Activated T-helper 1 cell treated with anti-CD3 and anti-CD28 coated beads, Interleukin-12 subunit alpha, Interleukin-12 subunit beta, Interleukin-2, Interleukin-4 antibody, amounts not matched to agents 30 ng/mL and 10 ng/mL and 1 ng/mL, durations not matched to agents 14 hours and 24 hours and 36 hours (primary cell): Measurements from ENCODE around the gene AAR2. TPM values are rescaled to one million over a fixed set of nuclear protein-coding genes. Genes with fewer than 3 reads are reported as not detected.

Experiments used
- DNase-seq: peaks from one replicate; pipeline ENCODE4 v3.0.0; 2021; ENCODE audit warnings: low spot score
- H3K27ac Mint-ChIP-seq: one replicate; pipeline ENCODE4 v1.8.0; 2021; ENCODE audit warnings: mild to moderate bottlenecking, mixed read lengths
- H3K27me3 Mint-ChIP-seq: one replicate; pipeline ENCODE4 v1.8.0; 2022; ENCODE audit warnings: mild to moderate bottlenecking, moderate library complexity, mixed read lengths; ENCODE audit not compliant: insufficient read depth
- H3K36me3 Mint-ChIP-seq: one replicate; pipeline ENCODE4 v1.8.0; 2021; ENCODE audit warnings: low read depth, mixed read lengths
- H3K4me1 Mint-ChIP-seq: one replicate; pipeline ENCODE4 v1.8.0; 2021; ENCODE audit warnings: low read depth, mixed read lengths
- H3K4me3 Mint-ChIP-seq: one replicate; pipeline ENCODE4 v1.8.0; 2021; ENCODE audit warnings: mild to moderate bottlenecking, moderate library complexity, mixed read lengths
- H3K9me3 Mint-ChIP-seq: one replicate; pipeline ENCODE4 v1.8.0; 2021; ENCODE audit warnings: mixed read lengths
- intact Hi-C: fragments of 100-400 bp; cut with micrococcal nuclease; formaldehyde crosslinking; loops from one replicate; pipeline ENCODE4 v1.15.1; 2024
- total RNA-seq: library from RNA; stranded (reverse); gene quantifications from 2 replicates; pipeline ENCODE4 v1.2.3, GENCODE V29; 2022

Gene AAR2
- total RNA-seq, 1 donor from 2014 or later, result 36.7 TPM

GRCh38 chr20:36253036-36253435, 16.8 kb downstream of the AAR2 start:
- Mint-ChIP-seq H3K4me1 (peaks cover 9% of the 10 kb centered on the region), H3K4me3 (no peak overlapping the region), H3K9me3 (no peaks in the 10 kb centered on the region), H3K27me3 (no peaks in the 10 kb centered on the region), H3K36me3 (peaks cover 23% of the 10 kb centered on the region), H3K27ac (no peak overlapping the region)
- intact Hi-C loops, result no loop called here
- no peak for DNase-seq

GRCh38 chr20:36254076-36254475, 17.8 kb downstream of the AAR2 start:
- H3K36me3 Mint-ChIP-seq, result peaks cover 17% of the 10 kb centered on the region
- H3K9me3 Mint-ChIP-seq, result no peaks in the 10 kb centered on the region
- H3K27me3 Mint-ChIP-seq, result no peaks in the 10 kb centered on the region
- H3K4me3 Mint-ChIP-seq, result no peak overlapping the region
- no peak for DNase-seq
- no peak overlapping the region for H3K27ac Mint-ChIP-seq
- intact Hi-C loops, result no loop called here
- H3K4me1 Mint-ChIP-seq, result peaks cover 9% of the 10 kb centered on the region

- Mint-ChIP-seq H3K27me3 (no peaks in the 10 kb centered on the region), H3K4me3 (no peak overlapping the region), H3K4me1 (peaks cover 4% of the 10 kb centered on the region), H3K9me3 (no peaks in the 10 kb centered on the region), H3K36me3 (peaks cover 14% of the 10 kb centered on the region), H3K27ac (no peak overlapping the region)
- intact Hi-C loops, result no loop called here
- no peak for DNase-seq
These were observed 19.2 kb downstream of the AAR2 start for GRCh38 chr20:36255445-36255844.

- Mint-ChIP-seq H3K27me3 (peaks cover 2% of the 10 kb centered on the region), H3K27ac (no peak overlapping the region), H3K36me3 (peaks cover 11% of the 10 kb centered on the region), H3K4me1 (no peaks in the 10 kb centered on the region), H3K9me3 (no peaks in the 10 kb centered on the region), H3K4me3 (no peak overlapping the region)
- DNase-seq, result no peak
- intact Hi-C loops, result no loop called here
These were observed 23.1 kb downstream of the AAR2 start for GRCh38 chr20:36259177-36260061.

GRCh38 chr20:36260316-36260715, 24.0 kb downstream of the AAR2 start:
- DNase-seq, result no peak
- no peak overlapping the region for H3K27ac Mint-ChIP-seq
- H3K4me1 Mint-ChIP-seq, result no peaks in the 10 kb centered on the region
- H3K27me3 Mint-ChIP-seq, result peaks cover 2% of the 10 kb centered on the region
- peaks cover 11% of the 10 kb centered on the region for H3K36me3 Mint-ChIP-seq
- intact Hi-C loops, result no loop called here
- no peaks in the 10 kb centered on the region for H3K9me3 Mint-ChIP-seq
- no peak overlapping the region for H3K4me3 Mint-ChIP-seq

DNA sequence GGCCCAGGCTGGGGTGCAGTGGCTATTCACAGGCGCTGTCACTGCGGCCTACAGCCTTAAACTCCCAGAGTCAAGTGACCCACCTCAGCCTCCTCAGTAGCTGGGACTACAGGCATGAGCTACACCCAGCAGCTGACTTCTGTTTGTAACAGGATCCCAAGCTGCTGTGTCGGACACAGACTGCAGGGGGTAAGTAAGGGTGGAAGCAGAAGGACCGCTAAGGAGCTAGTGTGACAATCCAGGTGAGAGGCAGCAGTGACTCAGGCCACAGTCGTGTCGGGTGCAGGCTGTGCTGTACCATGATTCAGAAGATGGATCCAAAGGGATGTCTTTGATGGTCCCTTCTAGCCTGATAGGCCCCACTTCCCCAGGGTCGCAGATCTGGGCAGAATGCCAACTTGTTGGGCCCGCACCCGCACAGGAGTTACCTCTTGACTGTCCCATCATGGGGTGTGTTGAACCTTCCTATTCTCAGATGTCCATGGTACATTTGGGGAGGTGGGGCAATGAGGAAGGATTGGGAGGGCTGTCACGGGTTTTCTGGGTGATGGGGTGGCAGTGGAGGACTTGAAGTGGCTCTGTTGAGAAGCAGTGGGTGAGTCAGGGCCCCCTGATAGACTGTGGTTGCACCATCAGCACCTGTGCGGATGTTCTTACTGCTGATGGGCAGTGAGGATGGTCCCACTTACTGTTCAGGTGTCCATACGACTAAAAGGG, 25.3 kb downstream of the AAR2 start:
- no peaks in the 10 kb centered on the region for H3K9me3 Mint-ChIP-seq
- peaks cover 3% of the 10 kb centered on the region for H3K36me3 Mint-ChIP-seq
- DNase-seq, result no peak
- no peaks in the 10 kb centered on the region for H3K4me1 Mint-ChIP-seq
- H3K4me3 Mint-ChIP-seq, result no peak overlapping the region
- H3K27me3 Mint-ChIP-seq, result peaks cover 2% of the 10 kb centered on the region
- H3K27ac Mint-ChIP-seq, result no peak overlapping the region
- intact Hi-C loops, result no loop called here

- Mint-ChIP-seq H3K36me3 (no peaks in the 10 kb centered on the region), H3K9me3 (no peaks in the 10 kb centered on the region), H3K4me1 (no peaks in the 10 kb centered on the region), H3K27me3 (peaks cover 2% of the 10 kb centered on the region), H3K4me3 (no peak overlapping the region), H3K27ac (no peak overlapping the region)
- no peak for DNase-seq
- intact Hi-C loops, result no loop called here
These were observed 26.2 kb downstream of the AAR2 start for GRCh38 chr20:36262440-36262839.

DNA sequence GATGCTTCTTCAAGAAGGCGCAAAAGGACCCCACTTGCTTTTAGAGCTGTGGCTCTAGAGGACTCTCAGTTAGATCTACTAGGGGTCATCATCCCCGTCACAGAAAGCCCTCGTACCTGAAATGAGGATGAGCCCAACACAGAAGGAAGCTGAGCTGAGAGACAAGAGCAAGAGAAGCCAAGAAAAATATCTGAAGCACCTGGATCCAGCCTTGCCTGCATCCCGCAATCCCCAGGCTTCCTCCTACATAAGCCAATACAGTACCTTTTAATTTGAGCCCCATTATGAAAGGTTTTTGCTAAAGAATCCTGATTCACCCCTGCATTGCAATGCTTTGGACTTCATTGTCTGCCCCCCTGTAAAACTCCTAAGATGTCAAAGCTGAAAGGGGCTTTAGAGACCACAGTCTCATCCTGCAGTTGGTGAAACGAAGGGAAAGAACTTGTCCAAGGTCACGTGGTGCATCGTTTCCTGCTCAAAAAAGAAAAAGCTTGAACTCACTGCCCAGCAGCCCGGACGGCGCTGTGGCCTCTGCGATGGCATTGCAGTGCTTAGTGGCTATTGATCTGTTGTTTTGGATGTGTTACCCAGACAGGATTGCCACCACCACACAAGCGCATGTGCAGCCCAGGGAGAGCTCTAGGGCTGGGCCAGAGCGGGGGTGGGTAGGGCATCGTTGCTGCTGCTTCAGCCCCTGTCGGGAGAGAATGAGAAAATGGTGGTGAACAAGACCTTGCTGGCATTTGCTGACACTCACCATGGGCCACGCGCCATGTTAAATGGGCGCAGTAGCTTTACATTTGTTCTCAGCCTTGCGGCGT, 28.4 kb downstream of the AAR2 start:
- Mint-ChIP-seq H3K27me3 (peaks cover 2% of the 10 kb centered on the region), H3K4me1 (no peaks in the 10 kb centered on the region), H3K36me3 (no peaks in the 10 kb centered on the region), H3K9me3 (no peaks in the 10 kb centered on the region), H3K27ac (no peak overlapping the region), H3K4me3 (no peak overlapping the region)
- intact Hi-C loops, result no loop called here
- DNase-seq, result no peak

DNA sequence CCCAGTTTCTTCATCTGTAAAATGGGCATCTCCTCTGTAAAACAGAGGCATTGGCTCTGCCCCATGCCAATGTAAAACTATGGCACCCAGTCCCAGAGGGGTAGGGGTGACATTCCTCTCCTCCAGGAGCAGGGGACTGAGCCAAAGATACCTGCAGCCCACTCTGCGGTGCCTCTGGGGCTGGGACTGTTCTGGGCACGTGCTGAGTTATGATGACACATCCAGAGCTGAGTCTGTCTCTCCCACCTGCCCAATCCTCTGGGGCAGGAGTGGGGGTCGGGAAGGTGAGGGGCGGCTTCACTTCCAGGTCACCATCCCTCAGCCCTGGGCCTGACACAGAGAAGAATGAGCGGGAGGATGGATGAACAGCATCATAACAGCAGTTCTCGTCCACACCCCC, 29.9 kb downstream of the AAR2 start:
- no peak overlapping the region for H3K4me3 Mint-ChIP-seq
- H3K27me3 Mint-ChIP-seq, result peaks cover 2% of the 10 kb centered on the region
- no peaks in the 10 kb centered on the region for H3K4me1 Mint-ChIP-seq
- H3K36me3 Mint-ChIP-seq, result no peaks in the 10 kb centered on the region
- DNase-seq, result no peak
- no peaks in the 10 kb centered on the region for H3K9me3 Mint-ChIP-seq
- intact Hi-C loops, result no loop called here
- no peak overlapping the region for H3K27ac Mint-ChIP-seq

- peaks cover 2% of the 10 kb centered on the region for H3K27me3 Mint-ChIP-seq
- no peaks in the 10 kb centered on the region for H3K4me1 Mint-ChIP-seq
- H3K27ac Mint-ChIP-seq, result no peak overlapping the region
- intact Hi-C loops, result no loop called here
- no peaks in the 10 kb centered on the region for H3K36me3 Mint-ChIP-seq
- no peak for DNase-seq
- no peak overlapping the region for H3K4me3 Mint-ChIP-seq
- no peaks in the 10 kb centered on the region for H3K9me3 Mint-ChIP-seq
These were observed 31.5 kb downstream of the AAR2 start for GRCh38 chr20:36267605-36268381.

GRCh38 chr20:36268440-36269342, 32.4 kb downstream of the AAR2 start:
- intact Hi-C loops, result no loop called here
- no peaks in the 10 kb centered on the region for H3K36me3 Mint-ChIP-seq
- H3K4me3 Mint-ChIP-seq, result no peak overlapping the region
- H3K4me1 Mint-ChIP-seq, result no peaks in the 10 kb centered on the region
- no peak for DNase-seq
- H3K27me3 Mint-ChIP-seq, result peaks cover 2% of the 10 kb centered on the region
- no peak overlapping the region for H3K27ac Mint-ChIP-seq
- H3K9me3 Mint-ChIP-seq, result no peaks in the 10 kb centered on the region
